Right renal pelvis (tissue), 4 donors: ENCODE data around the gene CCDC142. TPM values are rescaled to one million over a fixed set of nuclear protein-coding genes. Genes with fewer than 3 reads are reported as not detected.
A peak's percentile ranks its signal among the peaks of the same experiment; 100 is the strongest.

Experiments
- DNase-seq, 4 donors: peaks; one replicate each; pipeline ENCODE4 v3.0.0-alpha.2; 2013; ENCODE audit warnings: low read depth in 4 of 4, low spot score in 3 of 4, missing footprints in 1 of 4
- polyA plus RNA-seq, 4 donors: library from polyadenylated mRNA; unstranded; fragments of 120-200 nt; gene quantifications; one replicate each; pipeline ENCODE4 v1.2.1, GENCODE V29; 2013; ENCODE audit not compliant: insufficient read length in 4 of 4

CCDC142 gene
- 10 to 100 TPM in 2 of 4 donors, 1 to 10 TPM in 2; 8.0 to 12.1 (median 10.1) TPM for polyA plus RNA-seq

- DNase-seq = peak; percentile 92 to 96 (median 94)
These were observed at the start of gene CCDC142, which contains the start of gene TTC31 for GRCh38 chr2:74482801-74483674. CCDC142 (minus strand) TSS chr2:74482998; CDS start chr2:74482837, 161 bp downstream. TTC31 (plus strand) TSS chr2:74483081; CDS start chr2:74483096, 15 bp downstream.

GRCh38 chr2:74532222-74532621, 49.4 kb upstream of the CCDC142 start:
- DNase-seq = no peak

GRCh38 chr2:74531666-74532065, 48.9 kb upstream of the CCDC142 start:
- no peak for DNase-seq

- DNase-seq = no peak
These were observed 47.7 kb upstream of the CCDC142 start for GRCh38 chr2:74530239-74531187.

- DNase-seq = peak; percentile 93 to 98 (median 97)
These were observed 46.8 kb upstream of the CCDC142 start, which contains the start of the genes AUP1 and HTRA2 for GRCh38 chr2:74529357-74530238. AUP1 (minus strand) TSS chr2:74529706; CDS start chr2:74529629, 77 bp downstream. HTRA2 (plus strand) TSS chr2:74529933; CDS start chr2:74530007, 74 bp downstream.

GRCh38 chr2:74528600-74529356, 46.0 kb upstream of the CCDC142 start:
- DNase-seq = no peak

- no peak for DNase-seq
These were observed 44.9 kb upstream of the CCDC142 start for GRCh38 chr2:74527741-74528140.

- DNase-seq = no peak
These were observed 43.9 kb upstream of the CCDC142 start for GRCh38 chr2:74526649-74527230.

GRCh38 chr2:74525717-74526648, 43.2 kb upstream of the CCDC142 start, which contains the start of gene DQX1:
DQX1 (minus strand) TSS chr2:74526231; CDS start chr2:74525729, 502 bp downstream.
- no peak for DNase-seq

GRCh38 chr2:74524955-74525716, 42.3 kb upstream of the CCDC142 start:
- no peak for DNase-seq

GRCh38 chr2:74524005-74524404, 41.2 kb upstream of the CCDC142 start:
- no peak for DNase-seq

- no peak for DNase-seq
These were observed 39.7 kb upstream of the CCDC142 start for GRCh38 chr2:74522516-74522915.

- DNase-seq = no peak
These were observed 33.9 kb upstream of the CCDC142 start for GRCh38 chr2:74516650-74517049.

GRCh38 chr2:74515981-74516633, 33.3 kb upstream of the CCDC142 start:
- DNase-seq = no peak

- DNase-seq = no peak
These were observed 32.6 kb upstream of the CCDC142 start for GRCh38 chr2:74515271-74515980.
